NCI-H1048 (cell line): ENCODE measurements around the gene BCAN.
A peak's percentile ranks its signal among the peaks of the same experiment; 100 is the strongest.

ENCODE experiments used
- DNase-seq: peaks from one replicate; lab custom pipeline; 2025; lab: John Stamatoyannopoulos, UW

The BCAN gene

DNA sequence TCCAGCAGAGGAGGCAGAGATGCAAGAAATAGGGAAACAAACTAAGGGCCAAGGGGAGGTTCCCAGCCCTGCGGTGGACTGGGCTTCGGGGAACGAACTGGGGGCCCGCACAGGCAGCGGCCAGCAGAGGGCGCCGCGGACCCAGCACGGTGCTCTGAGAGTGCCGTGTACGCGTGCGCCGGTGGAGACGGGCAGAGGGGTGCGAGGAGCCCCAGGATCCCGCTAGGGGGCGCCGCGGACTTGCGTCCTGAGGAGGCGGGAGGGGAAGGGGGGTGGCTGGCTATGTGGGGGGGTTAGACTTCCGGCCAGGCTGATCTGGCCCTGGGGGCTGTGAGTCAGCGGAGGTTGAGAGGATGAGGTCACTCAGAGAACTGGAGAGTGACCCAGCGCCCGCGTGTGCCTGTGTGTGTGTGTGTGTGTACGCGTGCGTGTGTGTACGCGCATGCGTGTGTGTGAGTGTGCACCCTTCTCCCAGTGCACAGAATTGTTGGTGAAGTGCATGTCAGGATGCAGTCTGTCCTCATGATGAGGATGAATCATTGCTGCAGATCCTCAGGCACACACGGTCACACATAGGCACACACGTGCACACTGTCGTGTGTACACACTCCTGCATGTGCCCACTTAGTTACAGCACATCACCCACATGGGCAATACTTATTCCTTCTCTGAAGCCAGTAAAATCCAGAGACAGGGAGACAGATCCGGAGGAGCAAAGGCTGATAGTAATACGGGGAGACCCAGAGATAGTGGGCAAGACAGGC lies 18.3 kb downstream of the BCAN start:
- peak; percentile 93 for DNase-seq

- DNase-seq, result no peak
These were observed 18.8 kb downstream of the BCAN start for GRCh38 chr1:156660752-156661112.

- no peak for DNase-seq
These were observed 20.3 kb downstream of the BCAN start for GRCh38 chr1:156662005-156662799.

DNA sequence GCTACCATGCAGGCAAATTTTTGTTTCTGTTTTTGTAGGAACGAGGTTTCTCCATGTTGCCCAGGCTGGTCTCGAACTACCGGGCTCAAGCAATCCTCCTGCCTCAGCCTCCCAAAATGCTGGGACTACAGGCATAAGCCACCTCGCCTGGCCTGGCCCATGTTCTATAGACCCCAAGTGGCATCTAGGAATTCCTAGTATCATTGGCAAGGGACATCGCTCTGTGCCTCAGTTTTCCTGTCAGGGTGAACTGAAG lies 20.8 kb downstream of the BCAN start:
- no peak for DNase-seq

DNA sequence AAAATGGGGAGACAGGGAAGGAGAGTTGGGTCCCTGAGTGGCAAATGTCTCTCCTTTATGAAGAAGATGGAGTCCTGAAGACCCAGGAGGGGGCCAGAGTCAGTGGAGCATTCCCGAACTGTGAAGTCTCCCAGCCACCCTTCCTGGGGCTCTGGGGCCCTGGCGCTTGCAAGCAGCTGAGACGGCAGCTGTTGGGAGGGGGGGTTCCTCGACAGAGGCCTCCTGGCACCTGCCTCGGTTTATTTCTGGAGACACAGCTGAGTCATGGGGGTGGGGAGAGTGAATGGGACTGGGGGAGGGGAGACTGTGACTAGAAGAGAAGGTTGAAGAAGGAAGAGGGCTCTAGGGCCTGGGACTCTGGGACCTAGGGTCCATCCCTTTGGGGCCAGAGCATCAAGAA lies 21.3 kb downstream of the BCAN start:
- no peak for DNase-seq

DNA sequence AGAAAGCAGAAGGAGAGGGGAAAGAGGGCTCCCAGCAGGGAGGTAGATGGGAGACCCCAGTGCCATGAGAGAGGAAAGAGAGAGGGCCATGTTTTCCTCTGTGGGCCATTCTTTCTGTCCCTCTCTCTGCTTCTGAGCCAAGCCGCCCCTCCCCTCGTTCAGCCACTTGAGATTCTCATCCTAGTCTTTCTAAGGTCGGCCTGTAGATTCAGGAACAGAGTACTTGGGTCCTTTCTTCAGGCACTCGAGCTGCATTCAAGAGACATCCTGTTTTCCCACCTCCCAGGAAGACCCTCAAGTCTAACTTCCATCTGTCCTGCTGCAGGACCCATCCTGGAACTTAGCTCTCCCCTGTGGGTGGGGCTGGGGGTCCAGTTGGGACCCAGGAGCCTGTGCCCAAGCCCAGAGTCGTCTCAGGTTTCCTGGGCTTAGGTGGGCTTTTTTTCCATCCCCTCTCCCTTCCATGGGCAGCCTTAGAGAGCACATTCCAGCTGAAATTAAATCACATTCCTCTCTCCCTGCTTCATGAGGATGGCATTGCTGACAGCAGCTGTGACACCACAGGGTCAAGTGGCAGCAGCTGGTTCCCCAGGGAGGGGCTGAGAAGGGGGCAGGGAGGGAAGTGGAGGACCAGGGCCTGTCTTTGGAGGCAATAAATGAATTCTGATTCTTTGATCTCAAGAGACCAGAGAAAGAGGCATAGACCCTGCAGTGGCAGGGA lies 22.3 kb downstream of the BCAN start:
- DNase-seq, result no peak

DNA sequence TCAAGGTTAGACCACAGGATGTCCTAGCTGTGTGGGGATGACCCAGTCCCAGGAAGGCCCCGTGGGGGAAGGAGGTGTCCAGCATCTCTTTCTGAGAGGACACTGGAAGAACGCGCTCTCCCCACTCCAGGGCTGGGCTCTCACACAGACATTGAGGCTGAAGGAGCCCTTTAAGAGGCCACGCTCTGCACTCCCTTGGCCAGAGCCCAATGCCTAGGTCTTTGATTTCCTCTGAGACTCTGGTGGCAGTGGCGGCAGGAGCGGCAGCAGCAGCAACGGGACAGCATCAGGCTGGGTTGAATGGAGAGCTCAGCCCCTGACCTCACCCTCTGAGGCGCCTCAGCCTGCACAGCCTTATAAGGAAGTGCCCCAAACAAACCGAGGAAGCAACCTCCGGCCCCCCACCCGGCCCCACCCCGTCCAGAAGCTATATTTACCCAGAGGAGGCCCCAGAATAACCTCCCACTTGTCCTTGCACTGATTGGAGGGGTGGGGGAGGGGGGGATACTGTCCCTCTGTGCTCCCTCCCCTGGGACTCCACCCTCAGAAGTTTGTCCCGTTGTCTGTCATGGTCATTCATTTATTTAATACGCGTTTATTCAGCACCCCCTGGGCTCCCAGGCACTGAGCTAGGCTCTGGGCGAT lies 23.0 kb downstream of the BCAN start:
- DNase-seq, result no peak

DNA sequence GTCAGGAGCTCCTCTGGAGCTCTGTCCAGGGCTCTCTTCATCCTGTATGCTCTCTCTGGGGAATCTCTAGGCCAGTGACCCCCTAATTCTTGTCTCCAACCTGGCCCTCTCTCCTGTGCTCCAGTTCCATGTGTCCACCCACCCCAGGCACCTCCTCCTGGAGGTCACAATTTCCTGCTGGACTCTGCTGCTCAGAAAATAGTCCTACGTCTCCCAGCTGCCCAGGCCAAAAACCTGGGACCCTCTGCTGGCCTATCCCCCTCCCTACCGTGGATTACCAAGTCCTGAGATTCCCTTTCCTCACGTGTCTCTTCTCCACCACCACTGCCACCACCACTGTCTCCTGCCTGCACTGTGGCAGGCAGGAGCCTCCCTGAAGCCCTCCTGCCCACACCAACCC lies 23.6 kb downstream of the BCAN start:
- no peak for DNase-seq

DNA sequence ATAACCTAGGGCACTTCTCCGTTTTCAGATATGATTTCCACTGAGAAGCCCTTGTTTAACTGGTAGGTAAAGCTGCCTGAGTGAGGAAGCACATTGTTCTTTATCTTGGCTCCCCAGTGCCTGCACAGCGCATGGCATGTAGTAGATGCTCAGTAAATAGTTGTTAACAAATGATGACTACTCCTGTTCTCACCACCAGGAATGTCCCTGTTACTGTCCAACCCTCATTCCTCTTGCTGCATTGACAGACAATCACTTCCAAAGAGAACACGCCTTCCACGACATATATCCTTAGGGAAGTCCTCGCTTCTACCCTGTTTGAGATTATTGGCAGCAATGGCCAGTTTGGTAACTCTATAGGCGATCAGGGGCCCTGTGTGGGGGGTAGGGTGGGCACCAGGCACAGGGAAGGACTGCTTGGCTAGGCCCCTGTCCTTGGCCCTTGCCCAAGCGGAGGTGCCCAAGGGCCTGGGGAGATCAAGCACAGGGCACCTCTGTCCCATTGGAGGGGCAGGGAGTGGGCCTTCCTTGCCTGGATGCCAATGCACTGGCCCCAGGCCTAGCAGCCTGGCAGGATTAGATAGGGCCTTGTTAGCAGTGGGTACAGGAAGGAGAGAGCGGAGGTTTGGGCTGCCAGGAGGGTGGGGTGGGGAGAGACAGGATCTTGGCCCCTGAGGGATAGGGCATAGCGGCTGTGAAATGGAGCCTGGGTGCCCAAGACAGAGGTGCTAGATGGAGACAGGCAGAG lies 25.1 kb downstream of the BCAN start:
- no peak for DNase-seq

GRCh38 chr1:156667610-156667967 lies 25.7 kb downstream of the BCAN start:
- DNase-seq, result no peak

- no peak for DNase-seq
These were observed 26.2 kb downstream of the BCAN start for GRCh38 chr1:156667968-156668709.

DNA sequence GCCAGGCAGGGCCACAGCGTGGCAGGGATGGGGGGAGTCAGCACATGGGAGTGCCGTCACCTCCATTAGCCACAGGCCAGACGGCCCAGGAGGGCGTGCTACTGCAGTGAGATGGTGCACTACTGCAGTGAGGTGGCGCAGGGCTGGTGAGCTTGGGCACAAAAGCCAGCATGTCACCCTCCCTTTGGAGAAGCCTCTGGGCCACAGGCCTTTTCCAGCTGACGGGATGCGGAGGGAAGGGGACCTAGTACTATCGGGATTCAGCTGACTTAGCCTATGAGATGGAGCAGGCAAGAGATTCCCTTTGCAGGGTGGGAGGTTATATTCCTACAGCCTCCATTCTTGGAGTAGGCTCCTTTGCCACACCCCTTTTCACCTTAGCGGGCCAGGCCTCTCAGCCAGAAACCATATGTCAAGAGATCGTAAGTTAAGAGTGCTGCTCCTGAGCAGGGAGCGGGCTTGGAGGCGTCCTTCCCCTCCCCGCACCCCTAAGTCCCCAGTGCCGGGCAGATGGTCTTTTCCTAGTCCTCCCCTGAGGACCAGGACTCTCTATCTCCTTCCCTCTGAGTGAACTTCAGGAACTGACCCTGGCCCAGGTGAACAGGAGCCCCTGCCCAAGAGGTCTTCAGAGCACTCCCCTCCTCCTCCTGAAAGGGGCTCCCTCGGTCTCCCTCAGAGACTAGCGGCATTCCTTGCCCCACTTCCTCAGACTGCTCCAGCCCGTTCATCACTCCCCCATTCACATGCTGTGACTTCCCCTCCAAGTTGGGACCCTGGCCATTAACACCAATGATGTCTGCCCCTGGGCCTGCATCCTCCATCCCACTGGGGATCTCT lies 27.1 kb downstream of the BCAN start:
- no peak for DNase-seq

- DNase-seq, result no peak
These were observed 27.9 kb downstream of the BCAN start for GRCh38 chr1:156669794-156670193.

GRCh38 chr1:156670359-156670758 lies 28.4 kb downstream of the BCAN start:
- DNase-seq, result no peak

- DNase-seq, result no peak
These were observed 28.9 kb downstream of the BCAN start for GRCh38 chr1:156670791-156671190.

GRCh38 chr1:156671804-156672203 lies 29.9 kb downstream of the BCAN start:
- no peak for DNase-seq

DNA sequence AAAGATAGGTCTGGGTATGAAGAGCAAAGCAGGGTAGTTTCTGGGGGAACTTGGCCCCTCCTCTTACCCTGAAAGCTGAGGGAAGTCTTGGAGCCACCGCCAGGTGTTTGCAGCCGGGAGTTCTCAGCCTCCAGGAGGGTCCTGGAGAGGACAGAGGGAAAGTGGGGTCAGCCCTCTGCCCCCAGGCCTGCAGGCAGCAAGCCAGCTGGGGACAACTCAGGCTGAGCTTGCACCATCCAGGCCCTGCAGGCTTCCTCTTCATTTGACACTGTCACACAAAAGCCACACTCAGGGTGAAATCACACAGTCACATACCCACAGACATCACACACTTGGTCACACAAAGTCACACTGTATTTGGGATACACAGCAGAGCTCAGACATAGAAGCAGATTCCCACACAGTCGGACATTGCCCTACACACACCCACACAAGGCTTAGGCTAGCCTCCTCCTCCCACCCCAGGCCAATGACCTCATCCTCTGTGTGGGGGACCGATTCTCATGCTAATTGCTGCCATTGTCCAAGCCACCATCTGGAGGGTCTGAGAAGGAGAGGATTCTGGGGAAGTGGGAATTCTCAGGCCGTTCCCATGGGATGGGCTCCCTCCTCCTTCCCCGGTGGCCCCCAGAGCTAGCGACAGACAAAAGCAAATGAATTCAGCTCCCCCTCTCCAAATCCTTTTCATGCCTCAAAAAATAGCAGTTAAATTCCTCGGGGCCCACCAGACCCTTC lies 31.6 kb downstream of the BCAN start:
- no peak for DNase-seq

GRCh38 chr1:156675210-156676113 lies 33.5 kb downstream of the BCAN start:
- no peak for DNase-seq
